Transverse colon (tissue), 4 donors: ENCODE measurements around the gene LINGO1. TPM values are rescaled to one million over a fixed set of nuclear protein-coding genes. Genes with fewer than 3 reads are reported as not detected.

Experiments used
- DNase-seq: peaks from one replicate; pipeline ENCODE4 v3.0.0-alpha.2; 2019
- H3K27ac ChIP-seq, 4 donors: fragments of 200-600 bp; sonication (generic); 2 replicates each; pipeline ENCODE4 v1.5.1; 2016 to 2018; ENCODE audit warnings: inconsistent platforms in 4 of 4
- H3K27me3 ChIP-seq: fragments of 200-600 bp; sonication (generic); 2 replicates; pipeline ENCODE4 v1.5.1; 2017; ENCODE audit warnings: inconsistent platforms
- H3K36me3 ChIP-seq, 4 donors: fragments of 200-600 bp; sonication (generic); 2 replicates each; pipeline ENCODE4 v1.5.1; 2017 to 2019; ENCODE audit warnings: inconsistent platforms in 4 of 4
- H3K4me1 ChIP-seq, 4 donors: fragments of 200-600 bp; sonication (generic); 2 replicates each; pipeline ENCODE4 v1.5.1; 2017 to 2020; ENCODE audit warnings: inconsistent platforms in 4 of 4
- H3K4me3 ChIP-seq, 4 donors: fragments of 200-600 bp; sonication (generic); 1 replicate in 1 of 4; 2 replicates in 3 of 4; pipeline versions ENCODE4 v1.5.1 to v1.6.1; 2017 to 2019; ENCODE audit warnings: inconsistent platforms in 4 of 4
- H3K9me3 ChIP-seq, 2 donors: fragments of 200-600 bp; sonication (generic); 2 replicates each; pipeline ENCODE4 v1.5.1; 2017 to 2019; ENCODE audit warnings: inconsistent platforms in 2 of 2
- CTCF ChIP-seq, 5 experiments: fragments of 200-600 bp in 3 of 5; fragments of 450-650 bp in 2 of 5; sonication (generic) in 3 of 5; IDR thresholded peaks; 1 replicate in 2 of 5; 2 replicates in 3 of 5; pipeline ENCODE4 v1.5.1; 2016 to 2017; ENCODE audit warnings: antibody characterized with exemption in 5 of 5, inconsistent platforms in 3 of 5, mild to moderate bottlenecking in 2 of 5, moderate library complexity in 1 of 5
- EP300 ChIP-seq: sonication (generic); formaldehyde crosslinking; IDR thresholded peaks from one replicate; pipeline ENCODE4 v1.6.1; 2017; ENCODE audit warnings: antibody characterized with exemption, low read depth
- POLR2A ChIP-seq: fragments of 450-650 bp; IDR thresholded peaks from one replicate; pipeline ENCODE4 v1.6.1; 2016; ENCODE audit warnings: antibody characterized with exemption, mild to moderate bottlenecking, moderate library complexity
- POLR2AphosphoS5 ChIP-seq, 3 donors: sonication (generic); formaldehyde crosslinking; IDR thresholded peaks; one replicate each; pipeline ENCODE4 v1.6.1; 2016; ENCODE audit warnings: antibody characterized with exemption in 3 of 3
- WGBS, 2 donors: methylation state at CpG; one replicate each; pipeline ENCODE4 v1.1.5; 2018; ENCODE audit warnings: low coverage in 1 of 2; 5-methylcytosine and 5-hydroxymethylcytosine counted together
- in situ Hi-C, 4 donors: fragments of 200-750 bp; cut with MboI; loops; one replicate each; pipeline versions ENCODE4 v1.15.0 to v1.15.1; 2017; ENCODE audit warnings: low sequenced_read_pairs in 3 of 4, low pct_ligation_motif_present in 1 of 4, low pct_unique_long_range_greater_than_20kb in 1 of 4
- intact Hi-C: fragments of 100-400 bp; cut with DNase I; formaldehyde crosslinking; loops from one replicate; pipeline ENCODE4 v1.15.1; 2023; ENCODE audit warnings: low total_unique reads
- total RNA-seq, 4 donors: library from RNA; depleted of rRNA; stranded (reverse); fragments of >200 nt; gene quantifications; one replicate each; pipeline ENCODE4 v1.1.0, GENCODE V29; 2016

The LINGO1 gene
- total RNA-seq, 4 donors from 2014 or later, result 0.27 to 0.95 TPM; not detected in 2

GRCh38 chr15:77615472-77615871, 17.2 kb downstream of the LINGO1 start:
- no peak overlapping the region for H3K4me3 ChIP-seq
- 90% methylated on average over 31 of the region's 31 CpGs; no CpG with 5 or more reads in 1 of the 2 donors for WGBS, 2 donors
- no peaks in the 10 kb centered on the region for H3K9me3 ChIP-seq
- H3K27me3 ChIP-seq, result no peaks in the 10 kb centered on the region
- H3K36me3 ChIP-seq, result no peaks in the 10 kb centered on the region
- in situ Hi-C loops (no loop called here), intact Hi-C loops (no loop called here)
- H3K4me1 ChIP-seq, result peaks cover 0 to 12% (median 0%) of the 10 kb centered on the region in 4 donors
- no peak overlapping the region for H3K27ac ChIP-seq
- no peak for DNase-seq
- TF ChIP-seq POLR2AphosphoS5 (IDR thresholded peaks at IDR 0.05) (no peak), POLR2A (no peak), CTCF (IDR thresholded peaks at IDR 0.05) (no peak), EP300 (no peak)

- Histone ChIP-seq H3K4me1 (peaks cover 0 to 20% (median 4%) of the 10 kb centered on the region in 4 donors), H3K27ac (no peak overlapping the region), H3K27me3 (no peaks in the 10 kb centered on the region), H3K9me3 (no peaks in the 10 kb centered on the region), H3K36me3 (no peaks in the 10 kb centered on the region), H3K4me3 (no peak overlapping the region)
- no peak for TF ChIP-seq CTCF (IDR thresholded peaks at IDR 0.05)
- no peak for TF ChIP-seq POLR2AphosphoS5 (IDR thresholded peaks at IDR 0.05)
- no peak for TF ChIP-seq EP300
- TF ChIP-seq POLR2A, result no peak
- intact Hi-C loops (no loop called here), in situ Hi-C loops (no loop called here)
- DNase-seq, result no peak
- 90 to 95% methylated on average over 18 to 46 of the region's 48 CpGs for WGBS, 2 donors
Measured at GRCh38 chr15:77614251-77614806, 18.4 kb downstream of the LINGO1 start.

GRCh38 chr15:77613814-77614213, 18.9 kb downstream of the LINGO1 start:
- no peaks in the 10 kb centered on the region for H3K9me3 ChIP-seq
- no peak overlapping the region for H3K27ac ChIP-seq
- no peaks in the 10 kb centered on the region for H3K27me3 ChIP-seq
- peaks cover 0 to 25% (median 9%) of the 10 kb centered on the region in 4 donors for H3K4me1 ChIP-seq
- WGBS, 2 donors, result 82 to 89% methylated on average over 3 to 23 of the region's 23 CpGs
- in situ Hi-C loops (no loop called here), intact Hi-C loops (no loop called here)
- no peaks in the 10 kb centered on the region for H3K36me3 ChIP-seq
- H3K4me3 ChIP-seq, result no peak overlapping the region
- no peak for TF ChIP-seq POLR2A
- TF ChIP-seq POLR2AphosphoS5 (IDR thresholded peaks at IDR 0.05), result no peak
- TF ChIP-seq EP300, result no peak
- no peak for TF ChIP-seq CTCF (IDR thresholded peaks at IDR 0.05)
- no peak for DNase-seq

- Histone ChIP-seq H3K4me3 (no peak overlapping the region), H3K36me3 (no peaks in the 10 kb centered on the region), H3K27ac (no peak overlapping the region), H3K4me1 (peaks cover 0 to 33% (median 11%) of the 10 kb centered on the region in 4 donors), H3K9me3 (no peaks in the 10 kb centered on the region), H3K27me3 (no peaks in the 10 kb centered on the region)
- intact Hi-C loops, result no loop called here
- in situ Hi-C loops, result no loop called here
- DNase-seq, result no peak
- WGBS, 2 donors, result 60 to 86% methylated on average over 1 to 7 of the region's 8 CpGs
- TF ChIP-seq EP300, result no peak
- TF ChIP-seq POLR2A, result no peak
- no peak for TF ChIP-seq POLR2AphosphoS5 (IDR thresholded peaks at IDR 0.05)
- TF ChIP-seq CTCF (IDR thresholded peaks at IDR 0.05), result no peak
Measured at GRCh38 chr15:77612958-77613601, 19.6 kb downstream of the LINGO1 start.
